GM19328 (cell line): ENCODE results near the gene CDC42BPA.

Experiments used
- ATAC-seq: cut with Tn5 transposase; IDR thresholded peaks from one replicate; pipeline ENCODE4 v1.9.1; 2021; ENCODE audit warnings: mild to moderate bottlenecking, moderate library complexity; ENCODE audit not compliant: unreplicated experiment

Gene CDC42BPA

DNA sequence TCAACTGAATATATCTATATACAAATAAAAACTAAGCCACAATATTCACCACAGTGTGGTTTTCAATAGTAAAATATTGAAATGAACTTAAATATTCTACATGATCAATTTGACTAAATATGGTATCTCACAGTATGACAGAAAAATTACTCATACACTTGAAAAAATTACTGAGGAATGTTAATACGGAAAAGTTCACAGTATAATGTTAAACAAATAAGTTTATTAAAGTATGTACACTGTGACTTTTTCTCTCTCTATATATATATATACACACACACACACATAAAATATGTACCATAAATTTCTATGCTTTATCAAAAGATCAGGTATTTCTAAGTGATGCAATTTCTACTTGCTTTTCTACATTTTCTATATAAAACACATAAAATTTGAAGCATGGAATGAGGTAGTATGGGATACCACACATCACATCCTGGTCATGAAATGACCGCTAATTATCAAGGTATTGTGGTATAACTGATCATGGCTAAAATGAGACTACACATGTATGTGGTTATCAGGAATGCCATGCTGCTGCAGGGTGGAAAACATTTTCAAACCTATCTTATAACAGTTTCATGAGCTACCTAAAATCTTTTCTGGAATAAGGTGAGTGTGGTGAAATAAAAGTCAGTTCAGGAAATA lies 102.3 kb downstream of the CDC42BPA start:
- no peak for ATAC-seq

DNA sequence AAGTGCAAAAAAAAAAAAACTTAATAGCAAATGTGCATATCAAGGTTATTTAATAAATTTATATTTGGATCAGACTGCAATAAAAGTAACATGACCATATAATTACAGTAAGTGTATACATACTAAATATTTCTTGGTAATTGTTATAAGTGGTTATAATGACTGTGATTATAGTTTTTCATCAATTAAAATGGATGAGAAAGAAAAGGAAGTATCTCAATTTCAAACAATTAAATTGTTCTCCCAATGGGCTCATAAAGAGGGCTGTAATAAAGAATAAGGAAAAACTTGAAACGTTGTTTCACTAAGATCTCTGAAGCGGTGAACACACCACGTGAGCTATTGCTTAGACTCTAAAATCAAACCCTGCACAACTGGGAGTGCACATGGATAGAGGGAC lies 104.1 kb downstream of the CDC42BPA start:
- ATAC-seq: no peak

DNA sequence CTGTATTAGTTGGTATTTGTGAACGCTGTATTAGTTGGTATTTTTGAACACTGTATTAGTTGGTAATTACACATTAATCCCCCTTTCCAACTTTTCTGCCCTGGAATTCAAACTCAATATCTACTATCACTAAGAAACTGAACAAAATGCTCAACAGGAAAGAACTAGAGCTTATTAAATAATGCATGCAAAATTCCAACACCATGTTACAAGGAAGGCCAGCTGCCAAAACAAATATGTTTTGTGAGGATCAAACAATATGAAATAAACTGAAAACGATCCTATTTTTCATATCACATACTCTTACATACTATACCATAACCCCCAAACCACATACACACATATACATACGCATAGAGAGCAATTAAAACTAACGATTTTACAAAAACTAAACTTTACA lies 104.9 kb downstream of the CDC42BPA start:
- no peak for ATAC-seq

DNA sequence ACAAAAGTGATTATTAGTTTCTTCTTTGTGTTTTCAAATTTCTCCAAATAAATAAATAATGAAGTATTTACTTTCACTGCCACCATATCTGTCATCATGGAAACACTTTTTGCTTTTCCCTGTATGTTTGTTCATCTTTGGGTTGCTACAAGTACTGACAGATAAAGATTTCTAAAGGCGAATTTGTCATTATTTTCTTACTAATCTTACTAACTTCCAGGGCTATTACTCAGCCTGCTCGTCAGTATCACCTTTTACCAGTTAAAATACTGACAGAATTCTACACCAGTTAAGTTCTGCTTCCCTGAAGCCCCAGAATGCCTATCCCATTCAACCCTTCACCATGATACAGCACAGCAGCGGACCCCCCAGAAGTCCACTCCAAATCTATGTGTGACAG lies 106.1 kb downstream of the CDC42BPA start:
- ATAC-seq: no peak

DNA sequence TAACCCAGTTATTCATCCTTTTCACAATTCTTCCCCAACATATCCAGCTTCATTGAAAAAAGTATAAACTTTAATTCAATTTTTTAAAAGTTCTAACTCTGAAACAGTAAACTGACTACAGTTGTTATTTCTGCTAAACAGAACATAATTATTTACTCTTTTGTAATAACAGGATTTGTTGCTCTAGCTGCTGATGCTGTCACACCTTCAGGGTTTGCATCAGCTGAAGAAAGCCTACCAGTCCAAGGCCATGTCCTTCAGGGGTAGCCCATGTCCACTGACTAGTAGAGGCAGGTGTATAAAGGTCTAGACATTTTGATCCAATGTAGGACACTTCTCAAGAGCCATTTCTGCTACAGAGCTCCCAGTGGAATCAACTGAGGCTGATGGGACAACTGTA lies 107.7 kb downstream of the CDC42BPA start:
- ATAC-seq: no peak

DNA sequence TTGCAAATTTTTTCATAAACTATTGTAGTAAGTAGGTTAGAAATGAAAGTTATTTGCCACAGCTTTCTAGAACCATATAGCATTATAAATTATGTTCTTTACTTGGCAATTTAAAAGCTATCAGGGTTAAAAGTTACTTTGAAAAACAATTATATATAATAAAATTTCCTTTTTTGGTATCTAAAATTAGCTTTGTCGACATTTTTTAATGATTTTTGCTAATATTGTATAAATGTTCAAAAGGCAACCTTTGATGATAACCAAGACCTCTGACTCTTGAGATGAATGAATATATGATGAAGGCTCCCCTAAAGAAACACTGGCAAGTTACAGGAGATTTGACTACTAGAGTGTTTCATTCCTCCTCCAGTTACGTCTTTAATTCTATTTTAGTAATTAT lies 121.2 kb downstream of the CDC42BPA start:
- no peak for ATAC-seq

DNA sequence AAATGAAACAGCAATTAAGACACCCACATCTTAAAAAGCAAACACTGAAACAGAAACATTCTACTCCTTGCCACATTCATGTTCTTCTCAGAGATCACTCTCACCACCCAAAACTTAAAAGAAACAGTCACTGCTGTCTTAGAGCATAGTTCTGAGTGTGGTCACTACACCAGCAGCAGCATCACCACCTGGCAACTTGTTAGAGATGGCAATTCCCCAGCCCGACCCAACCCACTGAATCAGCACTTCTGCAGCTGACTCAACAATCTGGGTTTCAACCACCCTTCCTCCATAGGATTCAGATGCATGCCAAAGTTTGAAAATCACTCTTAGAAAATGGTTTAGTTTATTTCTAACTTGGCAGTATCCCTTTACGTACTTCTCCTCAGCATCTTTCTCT lies 126.1 kb downstream of the CDC42BPA start:
- no peak for ATAC-seq

DNA sequence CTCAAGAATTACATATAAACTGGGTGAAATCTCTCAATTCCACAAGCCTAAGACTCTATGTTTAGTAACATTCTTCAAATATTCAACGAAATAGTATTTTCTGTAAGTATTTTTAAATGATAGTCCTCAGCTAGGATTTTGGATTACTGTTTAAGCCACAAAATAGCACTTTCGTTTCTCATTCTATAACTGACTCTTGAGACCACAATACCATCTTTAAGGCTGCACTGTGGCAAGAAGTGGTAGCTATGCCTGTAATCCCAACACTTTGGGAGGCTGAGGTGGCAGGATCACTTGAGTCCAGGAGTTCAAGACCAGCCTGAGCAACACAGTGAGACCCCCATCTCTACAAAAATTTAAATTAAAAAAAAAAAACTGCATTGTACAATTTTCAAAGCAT lies 126.7 kb downstream of the CDC42BPA start:
- no peak for ATAC-seq

DNA sequence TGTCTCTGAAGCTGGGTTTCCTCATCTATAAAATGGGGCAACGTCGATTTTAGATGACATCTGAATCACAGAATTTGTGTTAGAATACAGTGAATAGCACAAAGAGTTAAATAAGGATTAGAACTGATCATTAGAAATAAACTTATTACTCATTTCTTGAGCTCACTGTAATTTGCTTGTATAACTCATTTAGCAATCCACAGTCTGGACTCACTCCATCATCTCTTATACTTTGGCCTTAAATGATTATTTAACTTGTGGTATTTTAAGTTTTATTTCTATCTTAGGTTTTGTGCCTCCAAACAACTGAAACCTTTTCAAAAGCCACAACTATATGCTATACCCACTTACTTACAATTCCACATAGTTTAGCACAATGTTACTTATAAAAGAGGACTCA lies 128.0 kb downstream of the CDC42BPA start:
- ATAC-seq: no peak

DNA sequence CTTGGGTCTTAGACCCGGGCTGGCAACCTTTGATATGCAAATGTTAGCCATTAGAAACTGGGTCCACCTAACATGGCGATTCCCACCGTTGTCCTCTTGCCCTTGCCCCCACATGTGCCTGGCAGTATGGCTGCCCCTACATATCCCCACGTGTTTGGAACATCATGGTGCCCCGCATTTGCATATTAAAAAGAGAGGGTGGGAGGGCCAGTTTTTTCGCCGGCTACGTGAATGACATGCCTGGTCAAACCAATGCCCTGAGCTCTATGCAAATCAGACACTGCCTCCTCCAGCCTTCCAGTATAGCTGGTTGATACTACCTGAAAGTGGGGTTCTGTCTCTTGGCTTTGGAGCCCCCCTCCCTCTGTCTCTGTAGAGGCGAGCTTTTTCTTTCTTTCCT lies 133.0 kb downstream of the CDC42BPA start:
- ATAC-seq: no peak

DNA sequence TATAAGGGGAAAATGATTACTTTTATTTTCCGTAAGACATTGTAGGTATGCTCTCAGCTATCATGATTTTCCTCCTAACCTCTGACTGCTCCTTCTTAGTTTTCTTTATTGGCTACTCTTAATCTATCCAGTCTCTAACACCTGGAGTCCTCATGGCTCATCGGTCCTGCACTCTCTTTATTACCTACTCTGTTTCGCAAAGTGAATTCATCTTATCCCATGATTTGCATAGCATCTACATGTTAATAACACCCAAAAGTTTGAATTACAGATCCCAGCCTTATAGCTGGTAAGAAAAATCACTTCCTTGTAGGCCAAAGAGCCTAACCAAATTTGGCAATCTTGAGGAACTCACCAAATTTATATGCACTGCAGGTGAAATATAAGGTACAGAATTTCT lies 136.3 kb downstream of the CDC42BPA start:
- ATAC-seq: no peak

DNA sequence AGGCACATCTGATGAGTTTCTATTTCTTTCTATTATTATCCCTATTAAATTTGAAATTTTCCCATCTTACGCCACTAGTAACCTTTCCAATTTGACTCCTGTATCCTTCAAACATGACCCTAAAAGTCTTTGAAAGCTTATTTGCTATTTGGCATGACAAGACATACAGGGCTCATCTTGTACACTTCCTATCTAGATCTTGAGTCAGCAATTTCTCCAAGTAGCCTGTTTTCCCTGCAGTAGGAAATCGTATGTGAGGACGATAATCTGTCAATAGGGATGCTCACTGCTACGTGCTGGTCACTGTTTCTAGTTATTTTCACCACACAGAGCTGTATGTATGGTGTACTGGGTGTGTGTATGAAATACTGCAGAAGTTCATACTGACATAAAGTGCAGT lies 142.7 kb downstream of the CDC42BPA start:
- ATAC-seq: no peak

DNA sequence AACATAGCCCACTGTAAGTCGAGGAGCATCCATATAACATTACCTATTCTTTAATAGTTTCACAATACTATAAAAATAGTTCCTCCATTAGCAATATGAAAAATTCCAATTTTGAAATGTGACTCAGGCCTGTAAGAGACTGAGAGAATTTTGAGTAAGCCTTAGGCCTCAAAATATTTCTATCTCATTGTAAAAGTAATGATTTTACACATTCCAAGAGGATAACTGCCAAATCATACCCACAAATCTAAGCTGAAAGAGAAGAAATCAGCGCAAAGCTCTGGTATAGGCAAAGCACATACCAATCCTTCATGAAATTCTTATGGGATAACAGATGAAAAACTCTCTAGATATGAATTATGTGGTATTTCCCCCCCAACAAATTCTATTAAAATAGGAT lies 144.1 kb downstream of the CDC42BPA start:
- no peak for ATAC-seq

DNA sequence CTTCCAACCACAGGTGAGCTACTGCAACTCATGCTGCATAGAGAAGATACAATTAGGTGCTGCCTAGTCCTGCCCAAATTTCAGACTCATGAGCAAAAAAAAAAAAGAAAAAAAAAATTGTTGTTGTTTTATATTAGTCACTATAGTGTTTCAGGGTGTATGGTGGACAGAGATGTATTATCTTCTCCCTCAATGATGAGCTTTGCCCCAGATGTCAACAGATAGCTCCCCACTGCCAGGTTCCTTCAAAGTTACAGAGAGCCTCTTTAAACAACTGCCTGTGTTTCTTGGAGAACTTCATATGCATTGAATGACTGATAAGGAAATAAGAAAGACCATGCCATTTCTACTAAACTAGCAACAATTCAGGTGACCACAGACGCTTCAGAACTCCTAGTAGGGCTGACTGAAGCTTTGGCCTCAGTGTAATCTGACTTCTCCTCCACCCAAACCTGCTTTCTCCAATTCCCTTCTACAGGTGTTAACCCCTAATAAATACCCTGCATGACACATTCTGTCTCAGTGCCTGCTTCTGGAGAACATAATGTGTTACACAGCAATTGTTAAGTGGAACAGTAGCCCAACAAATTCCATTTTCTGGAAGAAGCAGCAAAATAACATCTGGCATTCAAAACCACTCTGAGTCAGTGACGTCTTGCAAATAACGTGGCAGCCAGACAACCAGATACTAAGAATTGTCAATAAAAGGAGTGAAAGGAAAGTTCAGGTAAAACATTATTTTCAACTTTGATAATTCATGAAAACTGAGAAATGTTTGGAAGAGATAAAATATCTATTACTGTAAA lies 147.7 kb downstream of the CDC42BPA start:
- no peak for ATAC-seq

DNA sequence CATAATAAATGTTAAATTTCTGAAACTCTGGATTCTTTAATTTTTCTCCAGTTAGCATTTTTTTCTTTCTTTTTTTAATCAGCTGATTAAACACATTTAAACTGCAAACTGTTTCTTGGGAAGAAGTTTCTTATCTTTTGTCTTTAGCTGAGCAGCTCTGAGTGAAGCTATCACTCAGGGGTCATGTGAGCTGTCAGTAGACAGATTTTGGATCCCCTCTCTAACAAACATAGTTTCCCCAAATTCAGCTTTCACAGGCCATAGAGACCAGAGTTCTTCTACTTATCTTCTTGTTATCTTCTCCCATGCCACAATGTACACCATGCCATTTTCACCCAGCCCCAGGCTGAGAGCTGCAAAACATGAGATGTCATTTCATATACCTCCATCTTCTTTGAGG lies 148.9 kb downstream of the CDC42BPA start:
- no peak for ATAC-seq

DNA sequence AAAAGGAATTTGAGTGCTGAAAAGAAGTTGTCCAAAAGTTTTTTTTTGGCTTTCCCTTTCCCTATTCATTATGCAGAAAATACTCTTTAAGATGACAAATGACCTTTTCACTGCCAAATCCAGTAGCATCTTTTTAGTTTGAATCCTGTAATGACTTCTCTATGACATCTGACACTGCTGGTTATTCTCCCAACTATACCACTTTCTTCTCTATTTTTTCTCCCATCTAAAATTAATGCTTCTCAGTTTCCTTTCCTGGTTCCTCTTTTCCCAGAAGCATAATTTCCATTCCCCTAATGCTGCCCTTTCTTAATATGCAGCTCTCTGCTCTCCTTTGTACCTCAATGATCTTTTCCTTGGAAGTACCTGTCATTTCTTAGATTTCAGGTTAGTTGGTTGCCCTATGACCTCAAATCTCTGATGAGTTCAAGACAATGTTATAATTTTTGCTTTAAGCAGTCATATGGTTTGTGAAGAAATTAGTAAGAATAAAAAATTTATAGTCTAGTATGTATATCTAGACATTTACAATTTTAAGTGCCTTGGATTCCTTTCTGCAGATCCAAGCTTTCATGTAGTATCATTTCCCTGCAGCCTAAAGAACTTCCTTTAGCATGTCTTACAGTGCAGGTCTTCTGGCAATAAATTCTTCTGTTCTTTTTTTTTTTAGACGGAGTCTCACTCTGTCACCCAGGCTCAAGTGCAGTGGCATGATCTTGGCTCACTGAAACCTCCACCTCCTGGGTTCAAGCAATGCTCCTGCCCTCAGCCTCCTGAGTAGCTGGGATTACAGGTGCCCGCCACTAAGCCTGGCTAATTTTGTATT lies 150.8 kb downstream of the CDC42BPA start:
- no peak for ATAC-seq

DNA sequence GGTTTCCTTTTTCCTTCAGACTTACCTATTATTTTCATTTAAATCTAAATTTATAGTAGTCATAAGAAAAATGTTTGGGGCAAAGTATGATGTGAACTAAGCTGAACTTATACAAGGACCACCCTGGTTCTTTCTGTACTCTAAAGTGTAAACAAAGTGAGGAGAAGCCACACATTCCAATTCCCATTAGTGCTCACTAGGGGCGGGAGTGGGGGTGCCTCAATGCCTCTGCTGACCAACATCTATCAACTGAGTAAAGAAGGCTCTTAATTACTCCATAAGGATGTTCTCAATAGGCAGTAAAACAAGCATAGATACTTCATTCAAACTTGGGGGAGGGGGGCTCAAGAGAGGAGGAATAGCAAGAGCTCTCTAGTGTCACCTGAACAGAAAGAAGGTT lies 151.7 kb downstream of the CDC42BPA start:
- ATAC-seq: no peak

DNA sequence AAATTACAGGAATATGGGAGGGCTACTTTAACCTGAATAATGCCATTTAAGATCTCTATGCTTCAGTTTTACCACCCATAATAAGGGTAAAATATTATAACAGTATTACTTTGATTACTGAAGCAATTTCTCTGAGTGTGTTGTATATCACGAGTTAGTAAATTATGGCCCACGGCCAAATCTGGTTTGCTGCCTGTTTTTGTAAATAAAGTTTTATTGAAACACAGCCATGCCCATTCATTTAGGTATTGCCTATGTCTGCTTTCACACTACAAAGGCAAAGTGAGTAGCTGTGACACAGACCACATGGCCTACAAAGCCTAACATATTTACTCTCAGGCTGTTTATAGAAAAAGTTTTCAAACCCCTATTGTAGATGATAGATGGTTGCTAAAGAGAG lies 156.8 kb downstream of the CDC42BPA start:
- no peak for ATAC-seq

DNA sequence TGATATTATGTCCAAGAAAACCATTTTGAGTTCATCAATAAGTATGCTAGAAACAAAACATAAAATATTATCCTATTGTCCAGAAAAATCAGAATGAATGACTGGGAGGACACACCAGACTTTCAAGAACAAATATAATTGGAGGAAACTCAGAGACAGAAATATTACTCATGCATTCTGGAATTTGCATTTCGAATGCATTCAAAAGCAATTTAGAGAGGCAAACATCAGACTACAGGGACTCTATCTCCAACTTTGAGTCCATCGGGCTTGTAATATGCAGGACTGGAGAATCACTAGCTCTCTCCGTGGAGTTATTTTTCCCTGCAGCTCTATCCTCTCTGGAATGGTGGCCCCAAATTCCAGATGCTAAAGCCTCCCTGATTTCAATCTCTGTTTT lies 161.8 kb downstream of the CDC42BPA start:
- ATAC-seq: no peak

DNA sequence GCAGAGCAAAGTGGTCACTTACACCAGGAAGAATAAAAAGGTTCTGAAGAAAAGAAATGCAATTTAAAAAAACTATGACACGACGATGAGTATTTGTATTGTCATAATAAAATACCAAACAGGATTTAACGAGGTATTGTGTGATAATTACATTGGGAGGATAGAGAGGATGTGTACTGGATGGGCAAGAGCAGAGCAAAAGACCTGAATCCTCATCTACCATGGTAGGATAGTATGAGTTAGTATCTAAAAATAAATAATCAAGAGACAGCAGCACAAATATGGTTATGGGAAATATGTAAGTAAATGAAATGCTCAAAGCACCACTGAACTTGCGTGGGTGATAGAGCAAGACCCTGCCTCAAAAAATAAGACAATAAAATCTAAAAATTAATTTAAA lies 162.6 kb downstream of the CDC42BPA start:
- ATAC-seq: no peak

DNA sequence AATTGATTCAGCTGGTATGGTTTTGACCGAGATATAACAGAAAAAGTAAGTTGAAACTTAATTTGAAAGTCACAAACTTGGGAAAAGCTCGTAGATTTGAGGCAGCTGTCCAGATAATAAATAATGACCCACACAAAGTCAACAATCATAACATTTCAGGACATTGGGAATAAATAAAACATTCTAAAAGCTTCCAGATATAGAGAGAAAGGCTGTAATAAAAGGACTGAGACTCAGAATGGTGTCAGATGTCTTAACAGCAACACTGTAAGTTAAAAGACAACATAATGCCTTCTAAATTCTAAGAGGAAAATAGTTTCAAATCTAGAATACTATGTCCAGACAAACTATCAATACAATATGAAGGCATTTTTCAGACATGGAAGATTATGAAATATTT lies 163.3 kb downstream of the CDC42BPA start:
- no peak for ATAC-seq

DNA sequence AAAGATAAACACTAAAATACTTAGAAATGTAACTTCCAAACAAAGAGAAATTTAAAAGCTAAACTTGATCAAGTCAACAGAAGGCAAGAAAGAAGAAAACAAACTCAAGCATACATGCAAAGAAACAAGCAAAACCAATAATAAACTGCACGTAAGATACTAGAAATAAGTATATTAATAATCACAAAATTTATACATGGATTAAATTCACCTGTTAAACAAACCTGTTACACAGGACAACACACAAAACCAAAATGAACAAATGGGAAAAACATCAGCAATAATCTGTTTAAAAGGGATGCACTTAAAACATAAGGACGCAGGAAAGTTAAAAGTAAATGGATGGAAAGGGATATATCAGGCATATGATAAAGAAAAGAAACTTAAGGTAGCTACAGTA lies 165.8 kb downstream of the CDC42BPA start:
- ATAC-seq: no peak
